ENCODE results near the gene OLIG2.

- no peak for TF ChIP-seq NFYB (CRISPR knock-in tag; conservative IDR thresholded peaks at IDR 0.05; ENCODE audit: low read depth)
- TF ChIP-seq, protein P1, sequence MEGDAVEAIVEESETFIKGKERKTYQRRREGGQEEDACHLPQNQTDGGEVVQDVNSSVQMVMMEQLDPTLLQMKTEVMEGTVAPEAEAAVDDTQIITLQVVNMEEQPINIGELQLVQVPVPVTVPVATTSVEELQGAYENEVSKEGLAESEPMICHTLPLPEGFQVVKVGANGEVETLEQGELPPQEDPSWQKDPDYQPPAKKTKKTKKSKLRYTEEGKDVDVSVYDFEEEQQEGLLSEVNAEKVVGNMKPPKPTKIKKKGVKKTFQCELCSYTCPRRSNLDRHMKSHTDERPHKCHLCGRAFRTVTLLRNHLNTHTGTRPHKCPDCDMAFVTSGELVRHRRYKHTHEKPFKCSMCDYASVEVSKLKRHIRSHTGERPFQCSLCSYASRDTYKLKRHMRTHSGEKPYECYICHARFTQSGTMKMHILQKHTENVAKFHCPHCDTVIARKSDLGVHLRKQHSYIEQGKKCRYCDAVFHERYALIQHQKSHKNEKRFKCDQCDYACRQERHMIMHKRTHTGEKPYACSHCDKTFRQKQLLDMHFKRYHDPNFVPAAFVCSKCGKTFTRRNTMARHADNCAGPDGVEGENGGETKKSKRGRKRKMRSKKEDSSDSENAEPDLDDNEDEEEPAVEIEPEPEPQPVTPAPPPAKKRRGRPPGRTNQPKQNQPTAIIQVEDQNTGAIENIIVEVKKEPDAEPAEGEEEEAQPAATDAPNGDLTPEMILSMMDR (IDR thresholded peaks at IDR 0.05) = no peak
- TF ChIP-seq MYBL2 (CRISPR knock-in tag; IDR thresholded peaks at IDR 0.05) = no peak
- TF ChIP-seq ETV6 (CRISPR knock-in tag; IDR thresholded peaks at IDR 0.05) = no peak
- no peak for TF ChIP-seq ESRRA (CRISPR knock-in tag; IDR thresholded peaks at IDR 0.05; ENCODE audit: borderline replicate concordance)
- TF ChIP-seq ZNF317 (CRISPR knock-in tag; IDR thresholded peaks at IDR 0.05; ENCODE audit: borderline replicate concordance, low read depth) = no peak
- TF ChIP-seq, protein P2, sequence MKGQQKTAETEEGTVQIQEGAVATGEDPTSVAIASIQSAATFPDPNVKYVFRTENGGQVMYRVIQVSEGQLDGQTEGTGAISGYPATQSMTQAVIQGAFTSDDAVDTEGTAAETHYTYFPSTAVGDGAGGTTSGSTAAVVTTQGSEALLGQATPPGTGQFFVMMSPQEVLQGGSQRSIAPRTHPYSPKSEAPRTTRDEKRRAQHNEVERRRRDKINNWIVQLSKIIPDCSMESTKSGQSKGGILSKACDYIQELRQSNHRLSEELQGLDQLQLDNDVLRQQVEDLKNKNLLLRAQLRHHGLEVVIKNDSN (CRISPR knock-in tag; IDR thresholded peaks at IDR 0.05) = no peak
- no peak for TF ChIP-seq CREB1 (CRISPR knock-in tag; IDR thresholded peaks at IDR 0.05)
- TF ChIP-seq OVOL2 (CRISPR knock-in tag; IDR thresholded peaks at IDR 0.05; ENCODE audit: borderline replicate concordance) = no peak
- TF ChIP-seq, protein P3, sequence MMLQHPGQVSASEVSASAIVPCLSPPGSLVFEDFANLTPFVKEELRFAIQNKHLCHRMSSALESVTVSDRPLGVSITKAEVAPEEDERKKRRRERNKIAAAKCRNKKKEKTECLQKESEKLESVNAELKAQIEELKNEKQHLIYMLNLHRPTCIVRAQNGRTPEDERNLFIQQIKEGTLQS (CRISPR knock-in tag; conservative IDR thresholded peaks at IDR 0.05) = no peak
These were observed 4.9 kb downstream of the OLIG2 start for GRCh38 chr21:33030633-33031032.
